ENCODE measurements around the gene MYOD1.

MYOD1 gene

GRCh38 chr11:17766590-17766989 is 47.2 kb downstream of the MYOD1 start:
- Histone ChIP-seq H3K9me2 (replicated peaks; ENCODE audit: control insufficient read depth, low read length) (no peaks in the 10 kb centered on the region), H3K36me3 (ENCODE audit: control insufficient read depth, low read length) (no peaks in the 10 kb centered on the region), H3K4me2 (ENCODE audit: low read length) (no peak overlapping the region), H4K20me1 (ENCODE audit: control insufficient read depth, insufficient read depth, low read depth, low read length) (no peaks in the 10 kb centered on the region), H3K9me3 (ENCODE audit: control insufficient read depth, insufficient read depth, low read length) (no peaks in the 10 kb centered on the region), H3F3A (ENCODE audit: control insufficient read depth, insufficient read depth) (no peaks in the 10 kb centered on the region), H3K79me2 (ENCODE audit: control insufficient read depth, low read length) (no peaks in the 10 kb centered on the region), H3K4me3 (ENCODE audit: low read length) (no peak overlapping the region), H3K27me3 (ENCODE audit: control insufficient read depth, low read length) (no peaks in the 10 kb centered on the region), H3K27ac (ENCODE audit: low read depth, low read length) (no peak overlapping the region), H3K4me1 (ENCODE audit: control insufficient read depth, low read length) (no peaks in the 10 kb centered on the region)
- TF ChIP-seq CTCF (IDR thresholded peaks at IDR 0.05; ENCODE audit: low read depth, low read length, poor library complexity, severe bottlenecking) (peak; percentile 30), EZH2phosphoT487 (IDR thresholded peaks at IDR 0.05; ENCODE audit: borderline replicate concordance, low read length) (no peak)

GRCh38 chr11:17767301-17767885 is 48.0 kb downstream of the MYOD1 start:
- Histone ChIP-seq H3F3A (ENCODE audit: control insufficient read depth, insufficient read depth) (no peaks in the 10 kb centered on the region), H3K27ac (ENCODE audit: low read depth, low read length) (no peak overlapping the region), H3K4me2 (ENCODE audit: low read length) (no peak overlapping the region)

GRCh38 chr11:17767914-17768313 is 48.5 kb downstream of the MYOD1 start:
- H3K4me3 ChIP-seq (ENCODE audit: low read length), result no peak overlapping the region

More at GRCh38 chr11:17767301-17767885, 48.0 kb downstream of the MYOD1 start:
- no peaks in the 10 kb centered on the region for H3K79me2 ChIP-seq (ENCODE audit: control insufficient read depth, low read length)
- no peaks in the 10 kb centered on the region for H3K36me3 ChIP-seq (ENCODE audit: control insufficient read depth, low read length)
- no peaks in the 10 kb centered on the region for H3K9me2 ChIP-seq (replicated peaks; ENCODE audit: control insufficient read depth, low read length)
- H3K4me1 ChIP-seq (ENCODE audit: control insufficient read depth, low read length), result no peaks in the 10 kb centered on the region
- no peak for TF ChIP-seq EZH2phosphoT487 (IDR thresholded peaks at IDR 0.05; ENCODE audit: borderline replicate concordance, low read length)
- no peak for TF ChIP-seq CTCF (IDR thresholded peaks at IDR 0.05; ENCODE audit: low read depth, low read length, poor library complexity, severe bottlenecking)
- H3K4me3 ChIP-seq (ENCODE audit: low read length), result no peak overlapping the region
- no peaks in the 10 kb centered on the region for H3K9me3 ChIP-seq (ENCODE audit: control insufficient read depth, insufficient read depth, low read length)
- no peaks in the 10 kb centered on the region for H4K20me1 ChIP-seq (ENCODE audit: control insufficient read depth, insufficient read depth, low read depth, low read length)
- no peaks in the 10 kb centered on the region for H3K27me3 ChIP-seq (ENCODE audit: control insufficient read depth, low read length)

More at GRCh38 chr11:17767914-17768313, 48.5 kb downstream of the MYOD1 start:
- H3K27ac ChIP-seq (ENCODE audit: low read depth, low read length), result no peak overlapping the region
- TF ChIP-seq CTCF (IDR thresholded peaks at IDR 0.05; ENCODE audit: low read depth, low read length, poor library complexity, severe bottlenecking) (no peak), EZH2phosphoT487 (IDR thresholded peaks at IDR 0.05; ENCODE audit: borderline replicate concordance, low read length) (no peak)
- H3K79me2 ChIP-seq (ENCODE audit: control insufficient read depth, low read length), result no peaks in the 10 kb centered on the region
- no peaks in the 10 kb centered on the region for H3K9me3 ChIP-seq (ENCODE audit: control insufficient read depth, insufficient read depth, low read length)
- no peaks in the 10 kb centered on the region for H3K27me3 ChIP-seq (ENCODE audit: control insufficient read depth, low read length)
- H3F3A ChIP-seq (ENCODE audit: control insufficient read depth, insufficient read depth), result no peaks in the 10 kb centered on the region
- H3K36me3 ChIP-seq (ENCODE audit: control insufficient read depth, low read length), result no peaks in the 10 kb centered on the region
- no peak overlapping the region for H3K4me2 ChIP-seq (ENCODE audit: low read length)
- no peaks in the 10 kb centered on the region for H4K20me1 ChIP-seq (ENCODE audit: control insufficient read depth, insufficient read depth, low read depth, low read length)
- H3K4me1 ChIP-seq (ENCODE audit: control insufficient read depth, low read length), result no peaks in the 10 kb centered on the region
- no peaks in the 10 kb centered on the region for H3K9me2 ChIP-seq (replicated peaks; ENCODE audit: control insufficient read depth, low read length)

All from DOHH2 (cell line).